HFF-Myc (cell line): Measurements from ENCODE around the gene POLR3C.

Source experiments
- DNase-seq: peaks from one replicate; pipeline ENCODE4 v3.0.0-alpha.2; 2011; ENCODE audit warnings: low read depth; ENCODE audit errors: extremely low read depth
- H3K4me3 ChIP-seq: replicated peaks from 2 replicates; pipeline ENCODE4 v1.5.1; 2011; ENCODE audit warnings: low read depth, mild to moderate bottlenecking, control low read depth, low read length
- CTCF ChIP-seq: IDR thresholded peaks from 2 replicates; pipeline ENCODE4 v1.5.1; 2012; ENCODE audit warnings: mild to moderate bottlenecking, low read depth, low read length, control low read depth; ENCODE audit errors: missing control alignments

The POLR3C gene

GRCh38 chr1:145893306-145894055 is 69.5 kb downstream of the POLR3C start:
- H3K4me3 ChIP-seq, result no peak overlapping the region
- no peak for DNase-seq
- no peak for TF ChIP-seq CTCF
